Common myeloid progenitor, CD34-positive (primary cell): ENCODE data around the gene ZNF581.

Experiments used
- CTCF ChIA-PET: fragments of 350-600 bp; sonication (Branson Sonifier 250); formaldehyde crosslinking; loops from one replicate; lab custom pipeline; 2021; ENCODE audit warnings: antibody characterized with exemption; lab: Charles Lee
- POLR2A ChIA-PET: fragments of 350-600 bp; sonication (Branson Sonifier 250); formaldehyde crosslinking; loops from one replicate; lab custom pipeline; 2021; ENCODE audit warnings: antibody characterized with exemption; lab: Charles Lee
- DNase-seq, 3 donors: peaks; one replicate each; pipeline versions ENCODE4 v3.0.0 to v3.0.0-alpha.2; 2013
- H3K27ac ChIP-seq, 2 experiments: 1 replicate in 1 of 2; 2 replicates in 1 of 2; pipeline ENCODE4 v1.7.0; 2013; ENCODE audit warnings: inconsistent platforms in 2 of 2, low read length in 2 of 2, mild to moderate bottlenecking in 2 of 2, low read depth in 1 of 2, moderate library complexity in 1 of 2; ENCODE audit not compliant: severe bottlenecking in 2 of 2, insufficient read depth in 1 of 2, poor library complexity in 1 of 2
- H3K27me3 ChIP-seq, 5 experiments: replicated peaks in 2 of 5; 1 replicate in 3 of 5; 2 replicates in 2 of 5; pipeline versions ENCODE4 v1.6.1 to v1.7.0; 2013; ENCODE audit warnings: low read length in 4 of 5, mild to moderate bottlenecking in 2 of 5, moderate library complexity in 2 of 5, inconsistent platforms in 1 of 5; ENCODE audit not compliant: insufficient read depth in 5 of 5, control insufficient read depth in 4 of 5
- H3K36me3 ChIP-seq, 4 experiments: 1 replicate in 2 of 4; 2 replicates in 2 of 4; pipeline versions ENCODE4 v1.6.1 to v1.7.0; 2013; ENCODE audit warnings: low read length in 3 of 4, control low read depth in 1 of 4, mild to moderate bottlenecking in 1 of 4; ENCODE audit not compliant: control insufficient read depth in 4 of 4, insufficient read depth in 4 of 4
- H3K4me1 ChIP-seq, 4 experiments: 1 replicate in 3 of 4; 2 replicates in 1 of 4; pipeline versions ENCODE4 v1.6.1 to v1.7.1; 2013; ENCODE audit warnings: low read length in 3 of 4, mild to moderate bottlenecking in 3 of 4, control low read depth in 1 of 4, inconsistent platforms in 1 of 4, moderate library complexity in 1 of 4; ENCODE audit not compliant: control insufficient read depth in 4 of 4, insufficient read depth in 4 of 4; ENCODE audit errors: control extremely low read depth in 1 of 4
- H3K4me3 ChIP-seq, 7 experiments: 1 replicate in 4 of 7; 2 replicates in 3 of 7; pipeline versions ENCODE4 v1.5.1 to v1.7.0; 2013; ENCODE audit warnings: mild to moderate bottlenecking in 7 of 7, low read length in 6 of 7, moderate library complexity in 6 of 7, inconsistent platforms in 2 of 7, low read depth in 2 of 7, control low read depth in 1 of 7; ENCODE audit not compliant: insufficient read depth in 4 of 7, control insufficient read depth in 1 of 7; ENCODE audit errors: extremely low read depth in 1 of 7
- H3K9me3 ChIP-seq, 5 experiments: 1 replicate in 4 of 5; 2 replicates in 1 of 5; pipeline versions ENCODE4 v1.6.1 to v1.7.1; 2013; ENCODE audit warnings: low read length in 4 of 5, mild to moderate bottlenecking in 2 of 5, inconsistent platforms in 1 of 5, low read depth in 1 of 5, moderate library complexity in 1 of 5; ENCODE audit not compliant: control insufficient read depth in 4 of 5, insufficient read depth in 2 of 5; ENCODE audit errors: control extremely low read depth in 1 of 5
- WGBS: methylation state at CpG from one replicate; pipeline ENCODE4 v1.1.5; 2013; ENCODE audit not compliant: insufficient coverage; 5-methylcytosine and 5-hydroxymethylcytosine counted together

The ZNF581 gene

DNA sequence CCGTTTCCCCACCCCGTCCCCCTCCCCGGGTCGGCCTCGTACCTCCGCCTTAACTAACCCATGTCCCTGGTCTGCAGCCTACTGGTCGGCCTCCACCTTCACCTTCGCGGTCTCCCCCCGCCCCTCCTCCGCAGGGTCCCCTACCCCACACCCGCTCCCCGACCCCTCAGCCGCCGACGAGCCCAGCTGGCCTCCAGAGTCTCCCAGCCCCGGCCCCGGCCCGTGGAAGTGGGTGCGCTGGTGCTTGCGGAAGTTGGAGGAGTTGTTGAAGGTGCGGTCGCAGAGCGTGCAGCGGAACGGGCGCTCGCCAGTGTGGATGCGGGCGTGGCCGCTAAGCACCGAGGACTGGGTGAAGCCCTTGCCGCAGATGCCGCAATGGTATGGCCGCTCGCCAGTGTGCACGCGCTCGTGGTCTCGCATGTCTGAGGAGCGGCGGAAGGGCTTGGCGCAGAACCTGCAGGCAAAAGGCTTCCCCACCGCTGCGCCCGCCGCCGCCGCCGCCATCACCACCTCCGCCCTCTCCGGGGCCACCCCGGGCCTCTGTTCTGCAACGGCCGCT is 21.7 kb upstream of the ZNF581 start:
- H3K27me3 ChIP-seq, result no peaks in the 10 kb centered on the region
- 96% methylated on average over 44 of the region's 55 CpGs for WGBS
- no peak overlapping the region for H3K4me3 ChIP-seq
- CTCF ChIA-PET, result interaction anchor here (1.1 to 5.6 kb wide), 3 partner anchors 12 to 118 kb away, joined by 3 to 32 read pairs (median 3); partner anchors contain the start of gene ZNF865
- DNase-seq, result no peak
- peaks cover 4 to 29% (median 21%) of the 10 kb centered on the region in 4 experiments for H3K4me1 ChIP-seq
- POLR2A ChIA-PET, result no interaction called here
- no peaks in the 10 kb centered on the region for H3K9me3 ChIP-seq
- H3K27ac ChIP-seq, result no peak overlapping the region
- peaks cover 0 to 20% (median 15%) of the 10 kb centered on the region in 4 experiments for H3K36me3 ChIP-seq

DNA sequence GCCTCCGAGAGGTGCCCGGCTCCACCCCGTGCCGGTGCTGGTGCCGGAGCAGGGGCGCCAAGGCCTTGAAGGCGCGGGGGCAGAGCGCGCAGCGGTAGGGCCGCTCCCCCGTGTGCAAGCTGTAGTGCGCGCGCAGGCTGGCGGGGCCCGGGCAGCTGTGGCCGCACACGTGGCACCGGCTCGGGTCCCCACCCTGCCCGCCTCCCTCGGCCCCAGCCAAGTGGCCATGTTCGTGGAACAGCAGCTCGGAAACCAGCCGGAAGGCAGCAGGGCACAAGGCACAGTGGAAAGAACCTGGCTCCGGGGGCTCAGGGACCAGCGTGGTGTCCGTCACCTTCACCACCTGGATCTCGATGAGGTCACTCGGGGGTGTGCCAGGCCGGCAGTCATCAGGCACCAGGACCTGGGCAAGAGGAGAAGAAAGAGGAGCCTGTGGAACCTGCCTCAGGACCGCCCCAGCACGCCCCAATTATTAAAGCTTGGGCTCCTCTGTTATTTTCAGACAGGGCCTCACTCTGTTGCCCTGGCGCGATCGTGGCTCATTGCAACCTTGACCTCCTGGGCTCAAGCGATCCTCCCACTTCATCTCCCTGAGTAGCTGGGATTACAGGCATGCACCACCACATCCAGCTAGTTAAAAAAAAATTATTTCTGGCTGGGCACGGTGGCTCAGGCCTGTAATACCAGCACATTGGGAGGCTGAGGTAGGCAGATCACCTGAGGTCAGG is 21.0 kb upstream of the ZNF581 start:
- Histone ChIP-seq H3K4me3 (no peak overlapping the region), H3K9me3 (no peaks in the 10 kb centered on the region), H3K27ac (no peak overlapping the region), H3K4me1 (peaks cover 4 to 29% (median 21%) of the 10 kb centered on the region in 4 experiments), H3K27me3 (no peaks in the 10 kb centered on the region), H3K36me3 (peaks cover 0 to 15% (median 10%) of the 10 kb centered on the region in 4 experiments)
- ChIA-PET CTCF (interaction anchor here (7.5 kb wide), 1 partner anchor 13 kb away, joined by 53 read pairs; no protein-coding TSS in a partner anchor), POLR2A (no interaction called here)
- DNase-seq, result no peak
- WGBS, result 98% methylated on average over 35 of the region's 40 CpGs

DNA sequence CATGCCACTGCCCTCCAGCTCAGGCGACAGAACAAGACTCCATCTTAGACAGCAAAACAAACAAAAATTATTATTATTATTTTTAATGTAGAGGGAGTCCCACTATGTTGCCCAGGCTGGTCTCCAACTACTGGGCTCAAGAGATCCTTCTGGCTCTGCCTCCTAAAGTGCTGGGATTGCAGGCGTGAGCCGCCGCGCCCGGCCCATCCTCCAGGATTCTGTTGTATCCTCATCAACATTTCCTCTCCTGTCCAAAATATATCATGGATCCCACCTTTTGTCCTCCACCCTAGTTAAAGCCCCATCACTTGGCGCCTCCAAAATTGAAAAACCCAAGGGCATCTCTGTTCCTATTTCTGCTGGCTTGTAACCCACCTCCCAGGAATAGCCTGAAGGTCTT is 20.3 kb upstream of the ZNF581 start:
- ChIA-PET POLR2A (no interaction called here), CTCF (interaction anchor here (2.2 to 7.5 kb wide), 2 partner anchors 13 to 17 kb away, joined by 13 to 53 read pairs; partner anchors contain the start of gene ZNF865)
- no peak overlapping the region for H3K27ac ChIP-seq
- no peaks in the 10 kb centered on the region for H3K9me3 ChIP-seq
- H3K36me3 ChIP-seq, result peaks cover 0 to 11% (median 5%) of the 10 kb centered on the region in 4 experiments
- WGBS, result 97% methylated on average over 6 of the region's 7 CpGs
- no peak overlapping the region for H3K4me3 ChIP-seq
- no peak for DNase-seq
- H3K27me3 ChIP-seq, result no peaks in the 10 kb centered on the region
- peaks cover 4 to 29% (median 21%) of the 10 kb centered on the region in 4 experiments for H3K4me1 ChIP-seq

DNA sequence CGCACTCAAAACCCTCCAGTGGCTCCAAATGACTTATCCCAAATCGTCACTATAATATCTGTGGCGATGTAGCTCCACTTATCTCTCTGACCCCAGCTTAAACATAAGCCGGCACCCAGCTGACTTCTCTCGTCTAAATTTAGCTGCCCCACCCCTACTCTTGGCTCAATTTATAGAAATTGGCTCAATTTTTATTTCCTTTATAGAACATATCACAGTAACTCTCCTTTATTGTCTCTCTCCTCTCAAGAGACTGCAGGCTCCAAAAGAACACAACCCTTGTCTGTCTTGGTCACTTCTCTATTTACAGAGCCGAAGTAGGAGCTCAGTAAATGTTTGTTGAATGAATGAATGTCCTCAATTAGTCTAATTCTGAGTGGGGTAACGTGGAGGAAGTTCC is 19.9 kb upstream of the ZNF581 start:
- Histone ChIP-seq H3K27me3 (no peaks in the 10 kb centered on the region), H3K9me3 (no peaks in the 10 kb centered on the region), H3K36me3 (peaks cover 0 to 11% (median 5%) of the 10 kb centered on the region in 4 experiments), H3K4me3 (peak overlapping the region in 3 of 7 experiments; percentile 36 to 62 (median 47)), H3K27ac (no peak overlapping the region), H3K4me1 (peaks cover 4 to 29% (median 21%) of the 10 kb centered on the region in 4 experiments)
- DNase-seq, result no peak
- CTCF ChIA-PET, result interaction anchor here (2.2 to 7.5 kb wide), 2 partner anchors 12 to 17 kb away, joined by 13 to 53 read pairs; partner anchors contain the start of gene ZNF865
- POLR2A ChIA-PET, result no interaction called here
- whole genome bisulfite sequencing, result 84% methylated on average over 5 of the region's 7 CpGs

DNA sequence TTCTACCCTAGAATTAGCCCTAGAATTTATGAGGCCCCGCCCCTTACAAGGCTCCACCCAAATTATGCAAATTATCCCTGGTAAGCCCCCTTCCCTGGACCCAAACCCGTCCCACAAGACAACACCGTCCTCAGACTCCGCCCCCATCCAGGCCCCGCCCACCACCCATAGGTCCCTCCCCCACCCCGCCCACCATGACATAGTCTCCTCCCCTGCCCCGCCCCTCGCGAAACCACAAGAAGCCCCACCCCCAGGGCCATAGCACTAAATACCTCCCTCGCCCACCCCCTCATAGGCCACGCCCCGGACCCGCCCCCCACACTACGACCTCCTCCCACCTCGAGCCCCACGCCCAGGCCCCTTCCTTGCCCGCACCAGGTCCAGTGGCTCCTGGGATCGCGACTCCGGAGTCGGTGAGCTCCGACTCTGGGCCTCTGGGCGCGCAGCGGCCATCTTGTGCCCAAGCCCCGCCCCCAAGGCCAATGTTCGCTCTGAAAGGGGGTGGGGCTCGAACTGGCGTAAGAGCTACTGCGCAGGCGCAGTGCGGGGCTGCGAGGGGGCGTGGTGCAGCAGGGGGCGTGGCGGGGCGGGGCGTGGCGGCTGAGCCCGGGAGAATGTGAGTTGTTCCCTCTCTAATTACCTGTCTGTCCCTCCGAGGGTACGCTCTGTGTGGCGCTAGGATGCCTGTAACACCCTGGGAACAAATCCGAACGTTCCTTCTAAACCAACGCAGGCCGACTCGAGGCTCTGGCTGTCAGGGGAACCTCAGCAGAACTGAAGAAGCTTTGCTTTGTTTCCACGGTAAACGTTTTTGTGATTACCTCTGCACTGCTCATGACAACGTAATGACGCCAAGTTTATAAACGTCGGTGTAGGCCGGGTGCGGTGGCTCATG is 19.1 kb upstream of the ZNF581 start, which contains the start of gene ZNF784:
Gene ZNF784 (minus strand): TSS at position 458 of the 895 bp plus-strand sequence. CDS start 5 bp downstream, at position 453.
- peaks cover 2 to 29% (median 21%) of the 10 kb centered on the region in 4 experiments for H3K4me1 ChIP-seq
- under 1% methylated on average over 28 of the region's 56 CpGs for WGBS
- POLR2A ChIA-PET, result interaction anchor here (0.6 to 0.7 kb wide), 2 partner anchors 25 to 58 kb away, joined by 4 to 5 read pairs; partner anchors contain the start of gene FIZ1

DNA sequence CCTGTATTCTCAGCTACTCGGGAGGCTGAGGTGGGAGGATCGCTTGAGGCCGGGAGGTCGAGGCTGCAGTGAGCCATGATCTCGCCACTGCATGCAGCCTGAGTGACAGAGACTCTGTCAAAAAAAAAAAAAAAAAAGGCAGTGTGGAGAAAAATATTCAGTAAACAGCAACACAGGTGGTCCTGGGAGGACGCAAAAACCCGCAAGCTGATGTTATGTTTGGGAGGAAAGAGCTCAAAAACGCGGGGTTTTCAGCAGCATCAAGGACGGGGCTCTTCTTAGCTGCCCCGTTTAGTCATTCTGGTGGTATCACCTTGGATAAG is 18.5 kb upstream of the ZNF581 start:
- 42% methylated on average over 9 of the region's 11 CpGs for WGBS
- no peak for DNase-seq
- H3K36me3 ChIP-seq, result peaks cover 0 to 11% (median 4%) of the 10 kb centered on the region in 4 experiments
- peak overlapping the region in 1 of 2 experiments; percentile 92 for H3K27ac ChIP-seq
- no peaks in the 10 kb centered on the region for H3K9me3 ChIP-seq
- CTCF ChIA-PET, result interaction anchor here (0.7 to 7.5 kb wide), 7 partner anchors 11 to 373 kb away, joined by 3 to 53 read pairs (median 5); partner anchors contain the start of gene ZNF865
- POLR2A ChIA-PET, result interaction anchor here (0.6 kb wide), 2 partner anchors 59 to 118 kb away, joined by 3 to 4 read pairs; no protein-coding TSS in a partner anchor
- H3K4me3 ChIP-seq, result peak overlapping the region; percentile 20 to 88 (median 72)
- H3K4me1 ChIP-seq, result peaks cover 0 to 27% (median 20%) of the 10 kb centered on the region in 4 experiments
- no peaks in the 10 kb centered on the region for H3K27me3 ChIP-seq

More for the DNA sequence above, 19.1 kb upstream of the ZNF581 start, which contains the start of gene ZNF784:
- no peaks in the 10 kb centered on the region for H3K27me3 ChIP-seq
- CTCF ChIA-PET, result interaction anchor here (0.6 to 7.5 kb wide), 5 partner anchors 11 to 47 kb away, joined by 3 to 53 read pairs (median 3); partner anchors contain the start of gene ZNF865
- no peaks in the 10 kb centered on the region for H3K9me3 ChIP-seq
- peak; percentile 91 to 94 (median 93) for DNase-seq
- H3K27ac ChIP-seq, result peak within 1 kb of the TSS; percentile 77 to 92
- H3K4me3 ChIP-seq, result peak within 1 kb of the TSS; percentile 46 to 88 (median 72)
- H3K36me3 ChIP-seq, result peaks cover 0 to 11% (median 4%) of the 10 kb centered on the region in 4 experiments
